SK-N-SH treated with all-trans-retinoic acid at 6 μM for 48 hours (cell line): Measurements from ENCODE around the gene ARL4C.
A peak's percentile ranks its signal among the peaks of the same experiment; 100 is the strongest.

Experiments used
- ATAC-seq: fragments of 200-7000 bp; cut with Tn5 transposase; 3 replicates; pipeline ENCODE4 v1.9.1; 2020; ENCODE audit warnings: mild to moderate bottlenecking, moderate library complexity
- BACH2 ChIP-seq: fragments of 250-450 bp; sonication (Bioruptor Pico); IDR thresholded peaks from 2 replicates; pipeline ENCODE4 v1.9.0; 2021; ENCODE audit warnings: mild to moderate bottlenecking, borderline replicate concordance
- CSDC2 ChIP-seq: fragments of 250-450 bp; sonication (Bioruptor Pico); IDR thresholded peaks from 2 replicates; pipeline ENCODE4 v1.5.0; 2020; ENCODE audit warnings: mild to moderate bottlenecking, moderate library complexity
- ESRRG ChIP-seq: fragments of 250-450 bp; sonication (Bioruptor Pico); IDR thresholded peaks from 2 replicates; pipeline ENCODE4 v1.6.1; 2021; ENCODE audit warnings: mild to moderate bottlenecking
- GLIS3 ChIP-seq: fragments of 250-450 bp; sonication (Bioruptor Pico); IDR thresholded peaks from 2 replicates; pipeline ENCODE4 v1.5.0; 2020; ENCODE audit warnings: mild to moderate bottlenecking, moderate library complexity
- ISL1 ChIP-seq: fragments of 250-450 bp; sonication (Bioruptor Pico); IDR thresholded peaks from 2 replicates; pipeline ENCODE4 v2.1.2; 2022; ENCODE audit warnings: mild to moderate bottlenecking, moderate library complexity
- OSR1 ChIP-seq: fragments of 250-450 bp; sonication (Bioruptor Pico); IDR thresholded peaks from 2 replicates; pipeline ENCODE4 v1.8.0; 2022; ENCODE audit warnings: moderate library complexity, mild to moderate bottlenecking, inconsistent platforms
- PATZ1 ChIP-seq: fragments of 250-450 bp; sonication (Bioruptor Pico); IDR thresholded peaks from 2 replicates; pipeline ENCODE4 v1.8.0; 2020; ENCODE audit warnings: mild to moderate bottlenecking, moderate library complexity, borderline replicate concordance
- POU6F1 ChIP-seq: fragments of 250-450 bp; sonication (Bioruptor Pico); IDR thresholded peaks from 2 replicates; pipeline ENCODE4 v1.8.0; 2021; ENCODE audit warnings: low read depth, mild to moderate bottlenecking, moderate library complexity, borderline replicate concordance
- PPARA ChIP-seq: fragments of 250-450 bp; sonication (Bioruptor Pico); IDR thresholded peaks from 2 replicates; pipeline ENCODE4 v1.5.0; 2020; ENCODE audit warnings: mild to moderate bottlenecking, borderline replicate concordance
- RARB ChIP-seq: fragments of 250-450 bp; sonication (Bioruptor Pico); IDR thresholded peaks from 2 replicates; pipeline ENCODE4 v1.8.0; 2021; ENCODE audit warnings: mild to moderate bottlenecking, moderate library complexity
- SNAI2 ChIP-seq: fragments of 250-450 bp; sonication (Bioruptor Pico); IDR thresholded peaks from 2 replicates; pipeline ENCODE4 v1.5.0; 2020; ENCODE audit warnings: mild to moderate bottlenecking, moderate library complexity
- TCF4 ChIP-seq: fragments of 250-450 bp; sonication (Bioruptor Pico); IDR thresholded peaks from 2 replicates; pipeline ENCODE4 v1.8.0; 2021; ENCODE audit warnings: mild to moderate bottlenecking, moderate library complexity, borderline replicate concordance
- TOX ChIP-seq: fragments of 250-450 bp; sonication (Bioruptor Pico); IDR thresholded peaks from 2 replicates; pipeline ENCODE4 v1.8.0; 2021; ENCODE audit warnings: mild to moderate bottlenecking, moderate library complexity, borderline replicate concordance
- ZC3H10 ChIP-seq: fragments of 250-450 bp; sonication (Bioruptor Pico); IDR thresholded peaks from 2 replicates; pipeline ENCODE4 v1.5.1; 2021; ENCODE audit warnings: mild to moderate bottlenecking, moderate library complexity
- ZFP3 ChIP-seq: fragments of 250-450 bp; sonication (Bioruptor Pico); IDR thresholded peaks from 2 replicates; pipeline ENCODE4 v1.5.0; 2020; ENCODE audit warnings: mild to moderate bottlenecking, moderate library complexity
- ZFP30 ChIP-seq: fragments of 450-650 bp; formaldehyde crosslinking; IDR thresholded peaks from 2 replicates; pipeline ENCODE4 v1.5.0; 2022; ENCODE audit warnings: mild to moderate bottlenecking, moderate library complexity
- ZNF565 ChIP-seq: fragments of 450-650 bp; formaldehyde crosslinking; conservative IDR thresholded peaks from 2 replicates; pipeline ENCODE4 v1.5.0; 2020; ENCODE audit warnings: low read depth, mild to moderate bottlenecking, moderate library complexity
- ZNF70 ChIP-seq: fragments of 450-650 bp; formaldehyde crosslinking; IDR thresholded peaks from 2 replicates; pipeline ENCODE4 v1.5.0; 2020; ENCODE audit warnings: mild to moderate bottlenecking, moderate library complexity
- TF ChIP-seq, protein P1 (sequence below): fragments of 250-450 bp; sonication (Bioruptor Pico); IDR thresholded peaks from 2 replicates; pipeline ENCODE4 v1.5.0; 2020; ENCODE audit warnings: mild to moderate bottlenecking, moderate library complexity
- TF ChIP-seq, protein P2 (sequence below): fragments of 250-450 bp; sonication (Bioruptor Pico); IDR thresholded peaks from 2 replicates; pipeline ENCODE4 v1.5.1; 2020; ENCODE audit warnings: low read depth, mild to moderate bottlenecking, moderate library complexity

The ARL4C gene

GRCh38 chr2:234536178-234536965 lies 39.5 kb upstream of the ARL4C start:
- TF ChIP-seq, protein P1, sequence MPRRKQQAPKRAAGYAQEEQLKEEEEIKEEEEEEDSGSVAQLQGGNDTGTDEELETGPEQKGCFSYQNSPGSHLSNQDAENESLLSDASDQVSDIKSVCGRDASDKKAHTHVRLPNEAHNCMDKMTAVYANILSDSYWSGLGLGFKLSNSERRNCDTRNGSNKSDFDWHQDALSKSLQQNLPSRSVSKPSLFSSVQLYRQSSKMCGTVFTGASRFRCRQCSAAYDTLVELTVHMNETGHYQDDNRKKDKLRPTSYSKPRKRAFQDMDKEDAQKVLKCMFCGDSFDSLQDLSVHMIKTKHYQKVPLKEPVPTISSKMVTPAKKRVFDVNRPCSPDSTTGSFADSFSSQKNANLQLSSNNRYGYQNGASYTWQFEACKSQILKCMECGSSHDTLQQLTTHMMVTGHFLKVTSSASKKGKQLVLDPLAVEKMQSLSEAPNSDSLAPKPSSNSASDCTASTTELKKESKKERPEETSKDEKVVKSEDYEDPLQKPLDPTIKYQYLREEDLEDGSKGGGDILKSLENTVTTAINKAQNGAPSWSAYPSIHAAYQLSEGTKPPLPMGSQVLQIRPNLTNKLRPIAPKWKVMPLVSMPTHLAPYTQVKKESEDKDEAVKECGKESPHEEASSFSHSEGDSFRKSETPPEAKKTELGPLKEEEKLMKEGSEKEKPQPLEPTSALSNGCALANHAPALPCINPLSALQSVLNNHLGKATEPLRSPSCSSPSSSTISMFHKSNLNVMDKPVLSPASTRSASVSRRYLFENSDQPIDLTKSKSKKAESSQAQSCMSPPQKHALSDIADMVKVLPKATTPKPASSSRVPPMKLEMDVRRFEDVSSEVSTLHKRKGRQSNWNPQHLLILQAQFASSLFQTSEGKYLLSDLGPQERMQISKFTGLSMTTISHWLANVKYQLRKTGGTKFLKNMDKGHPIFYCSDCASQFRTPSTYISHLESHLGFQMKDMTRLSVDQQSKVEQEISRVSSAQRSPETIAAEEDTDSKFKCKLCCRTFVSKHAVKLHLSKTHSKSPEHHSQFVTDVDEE (CRISPR knock-in tag): peak; percentile 59
- no peak for TF ChIP-seq SNAI2
- TF ChIP-seq TOX: no peak
- TF ChIP-seq PATZ1 (CRISPR knock-in tag): no peak
- no peak for TF ChIP-seq ZNF565 (CRISPR knock-in tag)
- TF ChIP-seq CSDC2: no peak
- no peak for TF ChIP-seq ZNF70 (CRISPR knock-in tag)
- TF ChIP-seq BACH2: no peak
- peak; percentile 40; the same call in 1 of the 2 replicates for TF ChIP-seq ISL1
- TF ChIP-seq TCF4 (CRISPR knock-in tag): peak; percentile 23; the same call in 1 of the 2 replicates
- TF ChIP-seq, protein P2, sequence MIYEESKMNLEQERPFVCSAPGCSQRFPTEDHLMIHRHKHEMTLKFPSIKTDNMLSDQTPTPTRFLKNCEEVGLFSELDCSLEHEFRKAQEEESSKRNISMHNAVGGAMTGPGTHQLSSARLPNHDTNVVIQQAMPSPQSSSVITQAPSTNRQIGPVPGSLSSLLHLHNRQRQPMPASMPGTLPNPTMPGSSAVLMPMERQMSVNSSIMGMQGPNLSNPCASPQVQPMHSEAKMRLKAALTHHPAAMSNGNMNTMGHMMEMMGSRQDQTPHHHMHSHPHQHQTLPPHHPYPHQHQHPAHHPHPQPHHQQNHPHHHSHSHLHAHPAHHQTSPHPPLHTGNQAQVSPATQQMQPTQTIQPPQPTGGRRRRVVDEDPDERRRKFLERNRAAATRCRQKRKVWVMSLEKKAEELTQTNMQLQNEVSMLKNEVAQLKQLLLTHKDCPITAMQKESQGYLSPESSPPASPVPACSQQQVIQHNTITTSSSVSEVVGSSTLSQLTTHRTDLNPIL: no peak
- no peak; the same call in 2 of the 3 replicates for ATAC-seq

DNA sequence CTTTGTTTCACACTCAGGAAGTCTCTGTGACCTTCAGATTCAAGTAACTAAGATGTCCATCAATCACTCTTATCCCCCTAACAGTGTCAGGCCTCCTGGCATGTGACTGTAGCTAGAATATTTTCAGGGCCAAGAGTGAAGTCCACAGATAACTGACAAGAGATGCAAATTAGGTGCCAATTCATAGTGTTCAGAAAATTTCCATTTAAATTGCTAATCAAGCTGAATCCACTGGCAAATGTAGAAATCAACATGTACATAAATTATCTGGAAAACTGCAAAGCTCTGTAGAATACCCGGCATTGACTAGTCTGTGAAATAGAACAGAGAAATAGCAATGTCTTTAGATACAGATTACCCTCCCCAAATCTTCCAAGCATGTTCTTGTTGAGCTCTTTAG lies 38.6 kb upstream of the ARL4C start:
- no peak for ATAC-seq

GRCh38 chr2:234534515-234534914 lies 37.6 kb upstream of the ARL4C start:
- no peak for ATAC-seq
- TF ChIP-seq, protein P1 (CRISPR knock-in tag): no peak
- TF ChIP-seq ZNF70 (CRISPR knock-in tag) (no peak), ZNF565 (CRISPR knock-in tag) (no peak), OSR1 (CRISPR knock-in tag) (no peak), RARB (no peak), BACH2 (no peak), PATZ1 (CRISPR knock-in tag) (no peak), ZFP3 (no peak), ZFP30 (CRISPR knock-in tag) (no peak), TOX (no peak), ESRRG (CRISPR knock-in tag) (no peak), POU6F1 (CRISPR knock-in tag) (no peak)

More for the DNA sequence above, 38.6 kb upstream of the ARL4C start:
- TF ChIP-seq, protein P1 (CRISPR knock-in tag): no peak
- TF ChIP-seq PPARA (CRISPR knock-in tag) (no peak), ZFP30 (CRISPR knock-in tag) (no peak), TOX (no peak), ZNF70 (CRISPR knock-in tag) (no peak), ISL1 (no peak), SNAI2 (no peak), ZC3H10 (CRISPR knock-in tag) (no peak), GLIS3 (CRISPR knock-in tag) (no peak)
- TF ChIP-seq, all 23 proteins: peak for 0
